HPDE6-E6E7 (cell line): Measurements from ENCODE around the gene NXNL1.
A peak's percentile ranks its signal among the peaks of the same experiment; 100 is the strongest.
"Not testable (repeated sequence)": the region's sequence is repeated elsewhere in the genome, so short reads cannot be mapped to it uniquely, and the experiment has no call there.

Source experiments
- DNase-seq: peaks from one replicate; pipeline ENCODE4 v3.0.0; 2011; ENCODE audit warnings: missing footprints; ENCODE audit errors: extremely low spot score

The NXNL1 gene

DNA sequence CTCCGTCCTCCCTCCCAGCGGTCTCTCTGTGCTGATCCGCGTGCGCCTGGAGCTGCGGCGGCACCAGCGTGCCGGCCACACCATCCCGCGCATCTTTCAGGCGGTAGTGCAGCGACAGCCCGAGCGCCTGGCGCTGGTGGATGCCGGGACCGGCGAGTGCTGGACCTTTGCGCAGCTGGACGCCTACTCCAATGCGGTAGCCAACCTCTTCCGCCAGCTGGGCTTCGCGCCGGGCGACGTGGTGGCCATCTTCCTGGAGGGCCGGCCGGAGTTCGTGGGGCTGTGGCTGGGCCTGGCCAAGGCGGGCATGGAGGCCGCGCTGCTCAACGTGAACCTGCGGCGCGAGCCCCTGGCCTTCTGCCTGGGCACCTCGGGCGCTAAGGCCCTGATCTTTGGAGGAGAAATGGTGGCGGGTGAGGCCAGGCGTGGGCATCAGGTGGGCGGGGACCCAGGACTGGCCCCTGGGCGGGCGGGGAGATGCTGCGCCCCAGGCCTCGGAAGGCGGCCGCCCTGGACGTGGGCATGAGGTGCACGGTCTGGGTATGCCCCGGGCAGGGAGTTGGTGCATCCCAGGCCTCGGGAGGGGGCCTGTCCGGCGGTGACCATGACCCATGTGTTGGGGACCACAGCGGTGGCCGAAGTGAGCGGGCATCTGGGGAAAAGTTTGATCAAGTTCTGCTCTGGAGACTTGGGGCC lies 26.0 kb upstream of the NXNL1 start:
- no peak for DNase-seq

DNA sequence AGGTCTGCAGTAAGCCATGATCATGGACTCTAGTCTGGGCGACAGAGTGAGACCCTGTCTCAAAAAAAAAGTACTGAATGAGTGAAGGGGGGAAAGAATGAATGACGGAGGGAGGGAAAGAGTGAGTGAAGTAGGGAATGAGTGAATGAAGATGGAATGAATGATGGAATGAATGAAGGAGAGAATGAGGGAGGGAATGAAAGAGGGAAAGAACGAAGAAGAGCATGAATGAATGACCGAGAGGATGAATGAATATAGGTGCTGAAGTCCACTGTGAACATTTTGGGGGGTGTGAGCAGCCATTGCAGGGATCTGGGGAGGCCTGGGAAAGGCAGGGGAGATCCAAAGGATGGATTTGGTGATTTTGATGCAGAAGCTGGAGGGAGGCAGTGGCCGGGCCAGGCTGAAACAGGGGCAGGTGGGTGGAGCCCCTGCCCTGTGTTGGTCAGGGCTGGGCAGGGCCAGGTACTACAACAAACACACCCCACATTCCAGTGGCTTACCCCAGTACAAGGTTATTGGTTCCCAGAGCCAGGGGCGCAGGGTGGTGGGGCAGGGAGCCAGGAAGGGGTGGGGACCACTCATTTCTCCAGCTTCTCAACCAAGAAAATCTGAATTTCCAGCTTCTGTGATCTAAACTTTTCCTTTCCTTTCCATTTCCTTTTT lies 23.9 kb upstream of the NXNL1 start:
- DNase-seq, result no peak

DNA sequence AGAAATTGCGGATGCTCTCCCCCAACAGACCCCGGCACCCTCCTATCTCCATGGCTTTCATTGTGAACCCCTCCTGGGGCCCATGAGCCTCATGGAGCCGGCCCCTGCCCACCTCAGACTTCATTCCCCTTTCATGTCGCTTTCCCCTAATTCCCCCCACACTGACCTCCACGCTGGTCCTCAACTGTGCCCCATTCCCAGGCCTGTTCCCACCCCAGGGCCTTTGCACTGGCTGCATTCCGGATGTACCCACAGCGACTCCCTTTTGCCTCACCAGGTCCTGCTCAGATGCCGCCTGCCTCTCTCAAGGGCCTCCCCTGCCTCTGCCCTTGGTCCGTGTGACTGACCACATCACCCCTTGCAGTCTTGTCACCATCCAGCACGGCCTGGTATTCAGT lies 22.9 kb upstream of the NXNL1 start:
- DNase-seq, result no peak

DNA sequence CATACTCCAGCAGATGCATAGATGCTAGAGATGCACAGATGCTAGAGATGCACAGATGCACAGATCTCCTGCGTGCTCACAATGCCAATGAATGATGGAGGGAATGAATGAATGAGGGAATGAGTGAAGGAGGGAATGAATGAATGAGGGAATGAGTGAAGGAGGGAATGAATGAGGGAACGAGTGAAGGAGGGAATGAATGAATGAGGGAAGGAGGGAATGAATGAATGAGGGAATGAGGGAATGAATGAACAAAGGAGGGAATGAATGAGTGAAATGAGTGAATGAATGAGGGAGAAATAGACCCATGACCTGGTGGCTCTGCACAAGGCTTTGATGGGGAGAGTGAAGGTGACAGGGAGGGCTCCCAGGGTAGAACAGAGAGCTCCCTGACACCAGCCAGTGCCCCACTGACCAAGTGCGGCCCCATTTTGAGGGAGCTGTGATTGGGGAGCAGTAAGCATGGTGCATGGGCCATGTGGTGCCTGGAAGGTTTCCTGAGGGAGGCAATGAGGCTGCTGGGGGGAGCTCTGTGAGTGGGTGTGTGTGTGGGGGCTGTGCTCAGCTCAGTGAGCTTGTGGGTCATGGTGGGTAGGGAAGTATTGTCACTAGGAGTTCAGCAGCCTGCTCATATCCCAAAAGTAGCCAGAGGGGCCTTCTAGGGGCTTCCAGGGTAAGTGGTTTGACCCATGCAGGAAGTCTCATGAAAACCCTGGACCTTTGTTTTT lies 22.3 kb upstream of the NXNL1 start:
- DNase-seq, result no peak

DNA sequence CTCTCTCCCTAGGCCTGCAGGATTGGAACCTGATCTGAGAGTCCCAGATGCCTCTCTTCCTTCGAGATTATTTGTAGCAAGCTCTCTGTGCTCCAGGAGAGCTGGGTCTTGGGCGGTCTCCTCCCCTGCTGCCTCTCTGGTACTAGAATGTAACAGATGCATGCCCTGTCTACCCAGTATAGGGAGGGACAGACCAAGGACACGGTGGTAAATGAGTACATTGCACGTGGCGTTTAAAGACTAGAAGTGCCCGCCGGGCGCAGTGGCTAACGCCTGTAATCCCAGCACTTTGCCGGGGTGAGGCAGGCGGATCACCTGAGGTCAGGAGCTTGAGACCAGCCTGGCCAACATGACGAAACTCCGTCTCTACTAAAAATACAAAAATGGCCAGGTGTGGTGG lies 21.3 kb upstream of the NXNL1 start:
- no peak for DNase-seq

DNA sequence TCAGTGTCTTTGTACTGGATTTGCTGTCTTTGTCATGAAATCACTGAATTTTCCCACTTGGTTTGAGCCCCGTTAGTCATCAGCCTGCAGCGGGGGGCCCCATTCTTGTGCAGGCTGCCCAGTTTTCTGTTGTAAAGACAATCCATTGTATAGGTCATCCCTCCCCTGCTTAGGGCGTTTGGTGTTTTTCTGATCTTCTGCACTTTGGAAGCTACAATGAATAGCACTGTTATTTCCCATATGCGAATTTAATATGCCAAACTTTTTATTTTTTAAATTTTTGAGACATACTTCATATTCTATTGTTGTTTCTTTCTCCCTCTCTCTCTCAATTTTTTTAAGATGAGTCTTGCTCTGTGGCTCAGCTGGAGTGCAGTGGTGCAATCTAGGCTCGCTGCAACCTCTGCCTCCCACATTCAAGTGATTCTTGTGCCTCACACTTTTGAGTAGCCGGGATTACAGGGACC lies 18.6 kb upstream of the NXNL1 start:
- no peak for DNase-seq

DNA sequence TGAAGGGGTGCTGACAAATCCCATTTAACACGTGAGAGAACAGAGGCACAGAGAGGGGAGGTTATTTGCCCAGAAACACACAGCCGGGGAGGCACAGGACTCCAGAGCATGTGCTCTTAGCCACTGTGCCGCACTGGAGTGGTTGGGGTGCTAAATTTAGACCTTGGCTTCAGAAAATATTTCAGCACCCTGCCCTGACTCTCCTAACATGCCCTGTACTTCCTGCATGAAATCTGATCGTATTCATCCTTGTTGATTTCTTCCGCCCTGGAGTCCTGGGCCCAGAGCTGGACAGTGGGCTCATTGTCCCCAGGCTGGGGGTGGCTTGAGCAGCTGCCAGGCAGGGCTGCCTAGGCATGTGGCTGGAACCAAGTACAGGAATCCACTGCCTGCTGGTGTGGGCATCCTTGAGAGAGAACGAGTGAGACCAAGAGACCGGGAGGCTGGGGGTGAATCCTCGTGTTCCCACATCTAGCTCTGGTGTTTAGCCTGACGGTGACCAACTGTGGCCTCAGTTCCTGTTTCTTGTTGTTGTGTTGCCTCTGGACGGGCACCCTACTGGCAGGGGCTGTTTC lies 14.9 kb upstream of the NXNL1 start:
- DNase-seq, result no peak

DNA sequence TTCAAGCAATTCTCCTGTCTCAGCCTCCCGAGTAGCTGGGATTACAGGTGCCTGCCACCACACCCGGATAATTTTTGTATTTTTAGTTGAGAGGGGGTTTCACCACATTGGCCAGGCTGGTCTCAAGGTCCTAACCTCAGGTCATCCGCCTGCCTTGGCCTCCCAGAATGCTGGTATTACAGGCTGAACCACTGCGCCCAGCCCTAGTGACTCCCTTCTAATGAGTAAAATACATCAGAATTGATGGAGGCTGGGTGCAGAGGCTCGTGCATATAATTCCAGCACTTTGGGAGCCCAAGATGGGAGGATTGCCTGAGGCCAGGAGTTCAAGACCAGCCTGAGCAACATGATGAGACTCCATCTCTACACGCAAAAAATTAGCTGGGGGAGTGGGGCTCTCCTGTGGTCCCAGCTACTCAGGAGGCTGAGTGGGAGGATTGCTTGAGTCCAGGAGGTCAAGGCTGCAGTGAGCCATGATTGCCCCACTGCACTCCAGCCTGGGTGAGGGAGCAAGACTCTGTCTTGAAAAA lies 14.3 kb upstream of the NXNL1 start:
- DNase-seq, result not testable (repeated sequence)

DNA sequence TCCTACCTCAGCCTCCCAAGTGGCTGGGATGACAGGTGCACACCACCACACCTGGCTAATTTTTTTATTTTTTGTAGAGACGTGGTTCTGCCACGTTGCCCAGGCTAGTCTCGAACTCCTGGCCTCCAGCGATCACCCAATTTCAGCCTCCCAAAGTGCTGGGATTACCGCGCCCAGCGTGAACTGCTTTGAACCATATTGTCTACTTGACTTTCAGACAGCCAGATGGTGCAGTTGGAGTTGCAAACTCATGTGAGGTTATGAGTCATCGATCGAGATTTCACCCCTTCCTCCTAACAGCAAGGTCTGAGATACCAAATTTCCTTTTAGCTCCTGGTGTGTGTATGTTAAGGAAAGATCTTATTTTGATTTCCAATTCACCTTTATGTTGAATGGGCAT lies 12.3 kb upstream of the NXNL1 start:
- no peak for DNase-seq

DNA sequence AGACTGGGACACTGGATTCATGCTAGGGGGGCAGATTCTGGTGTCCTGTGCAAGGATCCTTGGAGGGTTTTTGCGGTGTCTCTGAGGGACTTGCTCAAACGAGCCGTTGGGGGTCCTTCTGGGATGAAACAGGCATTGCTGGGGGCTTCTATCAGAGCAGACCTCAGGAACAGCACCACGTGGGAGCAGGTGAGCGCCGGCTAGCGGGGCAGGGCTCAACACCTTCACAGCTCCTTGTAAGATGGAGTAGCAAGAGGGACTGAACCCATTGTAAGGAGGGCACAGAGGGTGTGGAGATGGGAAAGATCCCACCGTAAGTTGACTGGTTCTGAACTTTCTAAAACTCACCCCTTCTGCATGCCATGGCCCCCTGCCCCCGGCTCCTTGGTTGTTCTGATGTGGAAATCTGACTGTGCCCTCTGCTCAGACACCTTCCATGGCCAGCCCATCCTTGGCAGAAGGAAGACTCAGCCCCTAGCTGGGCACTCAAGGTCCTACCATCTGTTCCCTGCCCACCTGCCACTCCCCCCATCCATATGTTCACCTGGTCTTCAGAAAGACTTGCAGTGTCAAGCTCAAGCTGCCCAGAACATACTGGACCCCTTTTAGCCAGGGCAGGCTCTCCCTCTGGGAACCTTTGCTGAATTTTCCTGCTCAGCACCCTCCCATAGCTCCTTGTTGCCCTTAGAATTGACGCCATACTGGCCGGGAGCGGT lies 10.8 kb upstream of the NXNL1 start:
- DNase-seq, result no peak

DNA sequence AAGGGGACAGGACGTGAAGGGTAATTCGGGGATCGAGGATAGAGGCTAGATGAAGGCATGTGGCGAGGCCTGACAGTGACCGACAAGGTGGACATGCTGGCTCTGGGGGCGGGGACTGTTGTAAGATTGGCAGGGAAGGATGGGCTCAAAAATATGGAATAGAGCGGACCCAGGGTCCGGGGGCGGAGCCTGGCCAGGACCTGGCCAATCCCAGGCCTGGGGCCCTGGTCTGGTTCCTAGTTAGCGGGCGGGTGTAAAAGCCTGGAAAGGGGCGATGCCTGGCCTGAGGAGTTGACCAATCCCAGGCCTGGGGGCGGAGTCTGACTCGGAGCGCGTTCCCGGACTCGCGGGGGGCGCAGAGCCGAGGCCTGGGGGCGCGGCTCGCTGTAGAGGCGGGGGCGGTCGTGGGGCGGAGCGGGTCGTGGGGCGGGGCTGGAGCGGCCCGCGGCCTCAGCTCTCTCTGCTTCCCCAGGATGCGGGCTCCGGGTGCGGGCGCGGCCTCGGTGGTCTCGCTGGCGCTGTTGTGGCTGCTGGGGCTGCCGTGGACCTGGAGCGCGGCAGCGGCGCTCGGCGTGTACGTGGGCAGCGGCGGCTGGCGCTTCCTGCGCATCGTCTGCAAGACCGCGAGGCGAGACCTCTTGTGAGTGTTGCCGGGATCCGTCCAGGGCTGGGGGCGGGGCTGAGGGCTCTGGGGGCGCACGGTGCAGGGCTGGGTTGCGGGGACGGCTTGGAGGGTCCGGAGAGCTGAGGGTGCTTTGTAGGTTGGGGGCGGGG lies 9.5 kb upstream of the NXNL1 start, which contains the start of gene SLC27A1:
Gene SLC27A1 (plus strand): TSS at position 457 of the 774 bp plus-strand sequence. CDS start 17 bp downstream, at position 474.
- peak; percentile 95 for DNase-seq

DNA sequence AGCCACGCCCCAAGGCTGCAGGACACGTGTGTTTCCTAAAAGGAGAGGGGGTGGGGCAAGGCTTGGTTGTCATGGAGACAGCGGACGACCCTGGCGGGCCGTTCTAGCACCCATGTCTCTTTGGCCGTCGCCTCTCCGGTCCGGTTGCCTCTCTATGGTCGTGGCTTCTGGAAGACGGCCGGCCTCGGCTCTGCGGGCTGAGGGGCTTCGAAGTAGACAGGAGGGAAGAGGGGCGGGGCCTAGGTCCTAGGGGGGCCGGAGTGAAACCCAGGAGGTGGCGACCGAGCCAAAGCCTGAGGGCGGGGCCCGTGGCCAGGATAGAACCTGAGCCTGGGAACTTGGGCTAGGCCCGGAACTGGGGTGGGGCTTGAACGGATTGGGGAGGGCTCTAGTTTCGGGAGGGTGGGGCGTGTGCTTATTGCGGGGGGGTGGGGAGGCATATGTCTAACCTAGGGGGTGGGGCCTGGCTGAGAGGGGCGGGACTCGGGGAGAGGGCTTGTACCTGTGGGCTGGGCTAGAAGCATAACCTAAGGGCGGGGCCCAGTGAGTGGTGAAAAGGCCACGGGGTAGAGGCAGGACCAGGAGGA lies 8.8 kb upstream of the NXNL1 start:
- peak; percentile 82 for DNase-seq

DNA sequence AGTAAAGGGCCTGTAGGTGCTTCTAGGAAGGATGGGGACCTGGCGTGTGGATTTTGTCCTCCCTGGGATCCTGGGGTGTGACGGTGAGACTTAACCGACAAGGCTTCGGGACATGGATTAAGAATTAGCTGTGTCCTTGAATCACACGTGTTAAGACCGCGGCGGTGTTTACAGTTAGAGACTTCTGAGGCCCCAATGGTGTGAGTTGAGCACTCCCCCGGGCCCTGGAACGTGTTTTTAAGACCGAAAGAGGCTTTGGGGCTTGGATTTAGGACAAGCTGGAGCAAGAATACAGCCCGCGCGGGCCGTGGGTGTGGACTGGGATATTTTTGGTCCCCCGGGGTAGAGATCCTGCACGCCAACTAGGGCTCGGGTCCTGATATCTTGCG lies 8.4 kb upstream of the NXNL1 start:
- DNase-seq, result no peak

DNA sequence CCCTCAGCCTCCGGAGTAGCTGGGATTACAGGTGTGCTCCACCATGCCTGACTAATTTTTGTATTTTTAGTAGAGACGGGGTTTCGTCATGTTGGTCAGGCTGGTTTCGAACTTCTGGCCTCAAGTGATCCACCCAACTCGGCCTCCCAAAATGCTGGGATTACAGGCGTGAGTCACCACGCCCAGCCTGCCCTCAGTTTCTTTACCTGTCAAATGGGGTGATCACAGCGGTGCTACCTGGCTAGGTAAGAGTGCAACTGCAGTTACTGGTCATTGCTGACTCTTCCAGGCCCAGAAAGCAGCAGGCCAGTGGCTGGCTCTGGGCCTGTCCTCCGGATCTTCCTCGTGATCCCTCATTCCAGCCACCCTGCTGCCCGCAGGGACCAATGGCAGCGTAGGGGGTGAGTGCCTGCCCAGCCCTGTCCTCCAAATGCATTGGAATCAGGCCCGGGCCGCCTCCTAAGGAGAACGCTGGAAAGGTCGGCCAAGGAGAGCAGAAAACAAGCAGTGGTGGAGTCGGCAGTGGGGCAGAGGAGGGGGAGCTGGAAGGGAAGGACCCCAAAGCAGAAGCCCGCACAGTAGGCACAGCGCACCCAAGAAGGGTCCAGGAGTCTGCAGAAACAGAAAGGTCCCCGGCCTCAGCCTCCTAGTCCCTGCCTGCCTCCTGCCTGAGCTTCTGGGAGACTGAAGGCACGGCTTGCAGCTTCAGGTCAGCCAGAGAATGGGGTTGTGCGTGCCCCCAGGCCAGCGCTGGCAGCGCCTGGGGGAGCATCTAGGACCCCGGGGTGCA lies 7.8 kb upstream of the NXNL1 start:
- no peak for DNase-seq

DNA sequence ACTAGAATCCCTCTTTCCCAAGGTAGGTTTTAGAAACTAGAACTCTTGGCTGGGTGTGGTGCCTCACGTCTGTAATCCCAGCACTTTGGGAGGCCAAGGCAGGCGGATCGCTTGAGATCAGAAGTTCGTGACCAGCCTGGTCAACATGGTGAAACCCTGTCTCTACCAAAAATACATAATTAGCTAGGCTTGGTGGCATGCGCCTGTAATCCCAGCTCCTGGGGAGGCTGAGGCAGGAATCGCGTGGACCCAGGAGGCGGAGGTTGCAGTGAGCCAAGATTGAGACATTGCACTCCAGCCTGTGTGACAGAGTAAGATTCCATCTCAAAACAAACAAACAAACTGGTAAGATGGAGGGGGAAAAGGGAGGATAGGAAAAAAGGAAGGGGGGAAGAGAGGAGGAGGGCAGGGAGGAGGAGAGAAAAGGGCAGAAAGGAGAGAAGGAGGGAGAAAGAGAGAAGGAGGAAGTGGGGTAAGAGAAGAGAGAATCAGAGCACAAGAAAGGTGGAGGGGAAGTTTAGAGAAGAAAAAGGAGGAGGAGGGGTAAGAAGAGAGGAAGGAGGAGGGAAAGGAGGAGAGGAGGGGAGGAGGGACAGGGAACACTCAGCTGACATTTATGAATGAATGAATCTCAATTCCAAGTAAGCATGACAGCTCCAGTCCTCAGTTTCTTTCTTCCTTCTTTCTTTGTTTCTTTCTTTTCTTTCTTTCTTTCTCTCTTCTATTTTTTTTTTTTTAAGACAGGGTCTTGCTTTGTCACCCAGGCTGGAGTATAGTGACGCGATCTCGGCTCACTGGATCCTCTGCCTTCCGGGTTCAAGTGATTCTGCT lies 7.0 kb upstream of the NXNL1 start:
- DNase-seq, result no peak

DNA sequence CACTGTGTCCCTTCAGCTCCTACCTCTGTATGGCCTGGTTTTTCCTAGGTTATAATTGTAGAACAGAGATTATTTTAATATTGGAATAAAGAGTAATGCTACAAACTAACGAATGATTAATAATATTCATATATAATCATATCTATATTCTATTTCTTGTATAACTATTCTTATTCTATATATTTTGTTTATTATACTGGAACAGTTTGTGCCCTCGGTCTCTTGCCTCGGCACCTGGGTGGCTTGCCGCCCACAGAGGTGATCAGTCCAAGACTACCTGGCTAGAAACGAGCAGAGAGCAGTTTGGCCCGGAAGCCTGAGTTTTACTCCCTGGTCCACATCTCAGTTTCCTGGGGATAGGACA lies 5.7 kb upstream of the NXNL1 start:
- no peak for DNase-seq

DNA sequence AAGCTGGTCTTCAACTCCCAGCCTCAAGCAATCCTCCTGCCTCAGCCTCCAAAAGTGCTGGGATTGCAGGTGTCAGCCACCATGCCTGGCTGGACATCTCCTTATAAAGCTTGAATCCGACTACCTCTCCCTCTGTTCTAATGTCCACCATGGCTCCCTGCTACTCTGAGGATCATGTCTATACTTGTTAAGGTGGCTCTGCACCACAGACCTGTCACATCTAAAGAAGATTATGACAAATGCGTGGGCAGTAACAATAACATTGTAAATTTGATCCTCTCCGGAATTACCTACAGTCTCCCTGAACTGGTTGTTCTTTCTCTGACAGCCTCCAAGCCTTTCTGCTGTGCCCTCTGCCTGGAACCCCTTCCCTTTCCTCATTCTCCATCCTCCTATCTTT lies 1.8 kb downstream of the NXNL1 start:
- no peak for DNase-seq

DNA sequence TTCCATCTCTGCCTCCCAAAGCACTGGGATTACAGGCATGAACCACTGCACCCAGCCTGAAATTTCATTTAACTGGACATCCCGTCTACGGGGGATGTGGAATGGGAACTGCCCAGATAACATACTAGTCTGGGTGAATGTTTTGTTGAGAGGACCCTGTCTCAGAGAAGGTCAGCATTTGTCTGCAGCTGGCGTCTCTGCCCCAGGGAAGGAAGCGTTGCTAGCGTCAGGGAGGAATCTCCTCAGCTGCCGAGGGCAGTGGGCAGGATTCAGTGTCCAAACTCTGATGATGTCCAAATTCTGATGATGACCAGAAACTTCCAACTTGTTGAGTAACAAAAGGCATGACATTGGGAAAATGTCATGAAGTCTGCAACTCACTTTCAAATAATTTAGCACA lies 3.1 kb downstream of the NXNL1 start:
- no peak for DNase-seq

DNA sequence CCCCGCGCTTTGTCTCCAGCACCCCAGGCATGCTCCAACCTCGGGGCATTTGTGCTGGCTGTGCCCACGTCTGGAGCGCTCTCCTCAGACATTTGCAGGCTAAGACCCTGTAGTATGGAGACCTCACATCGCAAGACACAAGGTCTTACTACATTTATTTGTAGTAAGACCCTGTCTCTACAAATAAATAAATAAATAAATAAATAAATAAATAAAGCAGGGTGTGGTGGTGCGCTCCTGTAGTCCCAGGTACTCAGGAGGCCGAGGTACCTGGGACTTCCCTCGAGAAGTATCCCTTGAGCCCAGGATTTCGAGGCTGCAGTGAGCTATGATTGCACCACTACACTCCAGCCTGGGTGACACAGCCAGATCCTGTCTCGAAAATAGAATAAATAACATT lies 4.6 kb downstream of the NXNL1 start:
- no peak for DNase-seq
